Measurements from ENCODE around the gene ITGBL1.

Gene ITGBL1

GRCh38 chr13:101452519-101453485 lies at the start of gene ITGBL1:
Gene ITGBL1, plus strand, starts transcription at chr13:101452675. Its CDS starts 159 bp downstream, at chr13:101452834.
- FAIRE-seq: no peak

GRCh38 chr13:101406791-101407190 lies 45.7 kb upstream of the ITGBL1 start:
- no peak for FAIRE-seq

GRCh38 chr13:101408154-101408553 lies 44.3 kb upstream of the ITGBL1 start:
- FAIRE-seq: no peak

- FAIRE-seq: peak; percentile 45
Measured at GRCh38 chr13:101408992-101409656, 43.4 kb upstream of the ITGBL1 start.

GRCh38 chr13:101412076-101412475 lies 40.4 kb upstream of the ITGBL1 start:
- no peak for FAIRE-seq

GRCh38 chr13:101415358-101416174 lies 36.9 kb upstream of the ITGBL1 start:
- FAIRE-seq: peak; percentile 38

GRCh38 chr13:101416181-101417042 lies 36.1 kb upstream of the ITGBL1 start, which contains the start of gene NALCN:
Gene NALCN, minus strand, starts transcription at chr13:101416508. Its CDS starts 17,382 bp downstream, at chr13:101399126.
- FAIRE-seq: no peak

GRCh38 chr13:101417043-101417406 lies 35.5 kb upstream of the ITGBL1 start:
- FAIRE-seq: no peak

GRCh38 chr13:101417501-101417900 lies 35.0 kb upstream of the ITGBL1 start:
- FAIRE-seq: no peak

- FAIRE-seq: no peak
Measured at GRCh38 chr13:101423872-101424271, 28.6 kb upstream of the ITGBL1 start.

GRCh38 chr13:101424381-101425155 lies 27.9 kb upstream of the ITGBL1 start:
- no peak for FAIRE-seq

GRCh38 chr13:101425156-101425471 lies 27.4 kb upstream of the ITGBL1 start:
- FAIRE-seq: no peak

- no peak for FAIRE-seq
Measured at GRCh38 chr13:101425623-101426022, 26.9 kb upstream of the ITGBL1 start.

GRCh38 chr13:101429733-101430132 lies 22.7 kb upstream of the ITGBL1 start:
- no peak for FAIRE-seq

GRCh38 chr13:101433895-101434294 lies 18.6 kb upstream of the ITGBL1 start:
- no peak for FAIRE-seq

GRCh38 chr13:101434486-101434885 lies 18.0 kb upstream of the ITGBL1 start:
- FAIRE-seq: no peak

- no peak for FAIRE-seq
Measured at GRCh38 chr13:101447852-101448251, 4.6 kb upstream of the ITGBL1 start.

GRCh38 chr13:101449790-101450748 lies 2.4 kb upstream of the ITGBL1 start:
- peak; percentile 56 for FAIRE-seq

- FAIRE-seq: no peak
Measured at GRCh38 chr13:101450749-101451130, 1.7 kb upstream of the ITGBL1 start.

- no peak for FAIRE-seq
Measured at GRCh38 chr13:101451641-101452040, 834 bp upstream of the ITGBL1 start.
